Measurements from ENCODE around the gene BEND2.

BEND2 gene

GRCh38 chrX:18119856-18120255 lies 100.8 kb downstream of the BEND2 start:
- no peak for DNase-seq (ENCODE audit: low read depth)
- H3K4me3 ChIP-seq (ENCODE audit: low read length), result no peak overlapping the region
- no peak for TF ChIP-seq CTCF (IDR thresholded peaks at IDR 0.05; ENCODE audit: insufficient read depth, low read depth, low read length, missing control alignments)

Data from epithelial cell of esophagus (primary cell).